ENCODE results near the gene GAB2. TPM values are rescaled to one million over a fixed set of nuclear protein-coding genes. Genes with fewer than 3 reads are reported as not detected.
A peak's percentile ranks its signal among the peaks of the same experiment; 100 is the strongest.

Gene GAB2
- total RNA-seq, 1 experiment from 2014 or later = 4.2 TPM

GRCh38 chr11:78289552-78290292, 127.9 kb downstream of the GAB2 start:
- Mint-ChIP-seq H3K9me3 (ENCODE audit: unreplicated experiment) (no peaks in the 10 kb centered on the region), H3K27me3 (ENCODE audit: insufficient read depth, unreplicated experiment) (no peaks in the 10 kb centered on the region), H3K36me3 (ENCODE audit: insufficient read depth, unreplicated experiment) (peaks cover 6% of the 10 kb centered on the region), H3K4me1 (ENCODE audit: insufficient read depth, unreplicated experiment) (peaks cover 25% of the 10 kb centered on the region), H3K4me3 (ENCODE audit: unreplicated experiment) (no peak overlapping the region), H3K27ac (ENCODE audit: low read depth, unreplicated experiment) (peak overlapping the region; percentile 95)
- no peak for TF ChIP-seq CTCF (IDR thresholded peaks at IDR 0.05; ENCODE audit: unreplicated experiment)
- intact Hi-C loops (cut with micrococcal nuclease) = no loop called here
- CTCF ChIA-PET = interaction anchor here (0.6 to 1.2 kb wide), 4 partner anchors 17 to 276 kb away, joined by 3 to 4 read pairs (median 3); no protein-coding TSS in a partner anchor
- no TSS peak for BruUV-seq (replicated peaks)
- no peak for DNase-seq (ENCODE audit: unreplicated experiment)
- POLR2A ChIA-PET = interaction anchor here (0.6 to 1.2 kb wide), 4 partner anchors 24 to 1452 kb away, joined by 3 to 5 read pairs (median 3); no protein-coding TSS in a partner anchor

- no TSS peak for BruUV-seq (replicated peaks)
- no peak for TF ChIP-seq CTCF (IDR thresholded peaks at IDR 0.05; ENCODE audit: unreplicated experiment)
- Mint-ChIP-seq H3K4me3 (ENCODE audit: unreplicated experiment) (no peak overlapping the region), H3K9me3 (ENCODE audit: unreplicated experiment) (no peaks in the 10 kb centered on the region), H3K36me3 (ENCODE audit: insufficient read depth, unreplicated experiment) (peaks cover 6% of the 10 kb centered on the region), H3K4me1 (ENCODE audit: insufficient read depth, unreplicated experiment) (peaks cover under 1% of the 10 kb centered on the region), H3K27me3 (ENCODE audit: insufficient read depth, unreplicated experiment) (no peaks in the 10 kb centered on the region), H3K27ac (ENCODE audit: low read depth, unreplicated experiment) (no peak overlapping the region)
- ChIA-PET POLR2A (no interaction called here), CTCF (interaction anchor here (0.7 to 0.8 kb wide), 2 partner anchors 22 to 50 kb away, joined by 3 to 5 read pairs; no protein-coding TSS in a partner anchor)
- intact Hi-C loops (cut with micrococcal nuclease) = no loop called here
- DNase-seq (ENCODE audit: unreplicated experiment) = no peak
Measured at GRCh38 chr11:78284260-78284659, 133.4 kb downstream of the GAB2 start.

- Mint-ChIP-seq H3K4me3 (ENCODE audit: unreplicated experiment) (no peak overlapping the region), H3K27me3 (ENCODE audit: insufficient read depth, unreplicated experiment) (no peaks in the 10 kb centered on the region), H3K4me1 (ENCODE audit: insufficient read depth, unreplicated experiment) (no peaks in the 10 kb centered on the region), H3K27ac (ENCODE audit: low read depth, unreplicated experiment) (no peak overlapping the region), H3K9me3 (ENCODE audit: unreplicated experiment) (no peaks in the 10 kb centered on the region), H3K36me3 (ENCODE audit: insufficient read depth, unreplicated experiment) (no peaks in the 10 kb centered on the region)
- no peak for DNase-seq (ENCODE audit: unreplicated experiment)
- ChIA-PET CTCF (no interaction called here), POLR2A (no interaction called here)
- BruUV-seq (replicated peaks) = no TSS peak
- intact Hi-C loops (cut with micrococcal nuclease) = no loop called here
- no peak for TF ChIP-seq CTCF (IDR thresholded peaks at IDR 0.05; ENCODE audit: unreplicated experiment)
Measured at GRCh38 chr11:78282821-78283220, 134.8 kb downstream of the GAB2 start.

- TF ChIP-seq CTCF (IDR thresholded peaks at IDR 0.05; ENCODE audit: unreplicated experiment) = no peak
- Mint-ChIP-seq H3K4me3 (ENCODE audit: unreplicated experiment) (no peak overlapping the region), H3K9me3 (ENCODE audit: unreplicated experiment) (no peaks in the 10 kb centered on the region), H3K36me3 (ENCODE audit: insufficient read depth, unreplicated experiment) (no peaks in the 10 kb centered on the region), H3K27me3 (ENCODE audit: insufficient read depth, unreplicated experiment) (no peaks in the 10 kb centered on the region), H3K27ac (ENCODE audit: low read depth, unreplicated experiment) (no peak overlapping the region), H3K4me1 (ENCODE audit: insufficient read depth, unreplicated experiment) (no peaks in the 10 kb centered on the region)
- no peak for DNase-seq (ENCODE audit: unreplicated experiment)
- ChIA-PET CTCF (no interaction called here), POLR2A (no interaction called here)
- intact Hi-C loops (cut with micrococcal nuclease) = no loop called here
- no TSS peak for BruUV-seq (replicated peaks)
Measured at GRCh38 chr11:78281511-78281910, 136.1 kb downstream of the GAB2 start.
